ENCODE data around the gene C10orf105.
A peak's percentile ranks its signal among the peaks of the same experiment; 100 is the strongest.

C10orf105 gene

DNA sequence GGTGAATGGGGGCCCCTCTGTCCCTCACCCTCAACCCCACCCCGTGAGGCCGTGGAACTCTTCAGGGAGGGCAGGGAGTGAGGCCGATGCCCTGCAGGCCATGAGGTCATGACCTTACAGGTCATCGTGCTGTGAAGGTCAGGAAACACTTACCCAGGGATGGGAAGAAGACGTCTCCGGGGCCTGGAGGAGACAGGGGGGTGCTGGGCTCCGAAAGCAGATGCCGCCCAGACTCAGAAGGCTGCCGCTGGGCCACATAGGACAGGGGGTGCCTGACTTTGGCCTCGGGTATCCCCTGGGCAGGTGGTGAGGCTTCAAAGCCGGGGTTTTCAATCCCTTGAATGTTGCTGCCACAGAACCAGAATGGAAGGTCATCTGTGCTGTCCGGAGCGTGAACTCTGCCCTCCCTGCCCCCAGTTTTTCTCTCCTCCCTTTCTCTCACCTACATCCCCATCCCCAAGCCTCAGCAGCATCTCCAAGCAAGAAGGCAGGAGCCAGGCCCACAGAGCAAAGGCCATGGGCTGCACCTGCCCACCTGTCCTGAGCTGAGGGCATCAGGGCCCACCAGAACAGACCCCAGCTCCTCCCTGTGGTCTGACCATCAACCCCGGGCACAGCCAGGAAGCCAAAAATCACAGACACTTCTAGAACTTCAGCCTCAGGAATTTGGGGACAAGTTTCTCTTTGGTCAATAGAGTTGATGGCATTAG lies 32.1 kb upstream of the C10orf105 start:
- no peak for DNase-seq

GRCh38 chr10:71750986-71751385 lies 31.4 kb upstream of the C10orf105 start:
- DNase-seq: no peak

DNA sequence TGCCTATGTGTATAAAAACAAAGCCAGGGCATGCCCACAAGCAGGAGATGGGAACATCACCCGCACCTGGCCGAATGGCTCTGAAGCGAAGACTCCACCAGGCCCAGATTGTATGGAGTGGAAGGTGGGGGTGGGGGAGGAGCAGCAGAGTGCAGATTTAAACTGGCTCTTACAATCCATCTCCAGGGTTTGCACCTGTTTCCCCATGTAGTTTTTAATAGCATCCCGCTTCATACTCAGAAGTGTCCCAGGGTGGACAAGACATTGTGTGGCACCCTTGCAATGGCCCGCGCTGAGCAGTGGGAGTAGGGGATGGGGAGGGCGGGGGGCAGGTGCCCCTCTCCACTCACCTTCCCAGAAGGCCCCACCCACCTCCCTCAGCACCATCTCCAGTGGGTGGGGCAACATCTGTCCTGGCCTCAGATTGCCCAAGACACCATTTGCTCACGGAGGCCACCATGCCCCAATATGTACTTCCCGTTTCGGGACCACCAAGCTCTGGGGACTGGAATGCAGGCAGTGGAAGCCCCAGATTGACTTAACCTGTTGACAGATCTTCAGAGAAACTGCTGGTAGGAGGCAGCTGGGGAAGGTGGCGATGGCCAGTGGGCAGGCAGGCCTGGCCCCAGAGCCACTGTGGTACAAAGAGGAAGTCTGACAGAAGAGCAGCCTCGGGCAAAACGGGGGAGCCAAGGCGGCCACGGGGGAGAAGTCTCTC lies 30.7 kb upstream of the C10orf105 start:
- no peak for DNase-seq

GRCh38 chr10:71749396-71749795 lies 29.8 kb upstream of the C10orf105 start:
- no peak for DNase-seq

GRCh38 chr10:71748671-71749191 lies 29.2 kb upstream of the C10orf105 start:
- no peak for DNase-seq

- no peak for DNase-seq
Observed at GRCh38 chr10:71747551-71748523, 28.3 kb upstream of the C10orf105 start.

- DNase-seq: no peak
Observed at GRCh38 chr10:71747039-71747531, 27.5 kb upstream of the C10orf105 start.

GRCh38 chr10:71746344-71747037 lies 26.9 kb upstream of the C10orf105 start:
- no peak for DNase-seq

- DNase-seq: no peak
Observed at GRCh38 chr10:71745664-71746250, 26.2 kb upstream of the C10orf105 start.

DNA sequence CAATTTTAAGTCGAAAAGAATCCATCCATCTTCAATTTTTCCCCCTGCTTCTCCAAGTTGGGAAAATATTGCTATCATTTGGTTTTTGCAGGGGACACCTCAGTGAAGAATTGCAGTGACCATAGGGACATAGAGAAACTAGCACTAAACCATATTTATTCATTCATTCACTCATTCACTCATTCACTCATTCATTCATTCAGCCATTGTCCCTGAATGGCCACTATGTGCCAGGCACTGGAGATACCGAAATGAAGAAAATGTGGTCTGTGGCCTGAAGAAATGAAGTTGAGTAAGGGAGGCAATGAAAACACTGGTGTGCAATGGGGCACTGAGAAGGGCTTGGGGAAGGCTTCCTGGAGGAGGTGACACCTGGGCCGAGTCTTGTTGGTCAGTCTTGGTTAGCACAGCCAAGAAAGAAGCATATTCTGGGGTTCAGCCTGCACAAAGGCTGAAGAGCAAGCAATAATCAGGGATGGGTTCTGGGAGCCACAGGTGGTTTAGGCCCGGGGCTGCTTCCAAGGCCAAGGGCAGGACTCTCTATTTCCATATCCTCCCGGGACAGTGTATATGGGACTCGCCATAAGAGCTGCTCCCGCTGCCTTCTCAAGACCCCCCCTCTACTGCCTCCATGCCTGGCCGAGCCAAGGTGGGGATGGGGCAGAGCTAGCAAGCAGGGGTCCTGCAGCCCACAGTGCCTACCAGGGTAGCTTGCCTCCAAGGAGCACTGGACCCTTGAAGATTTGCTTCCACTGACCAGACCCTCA lies 25.5 kb upstream of the C10orf105 start:
- DNase-seq: no peak

DNA sequence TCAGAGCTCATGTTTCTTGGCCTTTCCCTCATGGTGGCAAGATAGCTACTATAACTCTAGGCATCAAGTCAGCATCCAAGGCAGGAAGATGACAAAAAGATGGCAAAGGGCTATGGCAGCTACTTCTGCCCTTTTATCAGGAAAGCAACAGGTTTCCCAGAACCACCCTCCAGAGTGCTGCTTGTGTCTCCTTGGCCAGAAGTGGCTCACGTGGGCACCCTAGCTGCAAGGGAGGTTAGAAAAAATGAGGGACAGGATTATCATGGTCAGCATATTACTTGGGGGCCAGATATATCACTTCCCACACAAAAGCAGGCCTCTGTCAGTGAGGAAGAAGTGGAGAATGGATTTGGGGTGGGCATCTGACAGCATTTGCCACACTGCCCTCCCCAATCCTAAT lies 24.3 kb upstream of the C10orf105 start:
- DNase-seq: no peak

DNA sequence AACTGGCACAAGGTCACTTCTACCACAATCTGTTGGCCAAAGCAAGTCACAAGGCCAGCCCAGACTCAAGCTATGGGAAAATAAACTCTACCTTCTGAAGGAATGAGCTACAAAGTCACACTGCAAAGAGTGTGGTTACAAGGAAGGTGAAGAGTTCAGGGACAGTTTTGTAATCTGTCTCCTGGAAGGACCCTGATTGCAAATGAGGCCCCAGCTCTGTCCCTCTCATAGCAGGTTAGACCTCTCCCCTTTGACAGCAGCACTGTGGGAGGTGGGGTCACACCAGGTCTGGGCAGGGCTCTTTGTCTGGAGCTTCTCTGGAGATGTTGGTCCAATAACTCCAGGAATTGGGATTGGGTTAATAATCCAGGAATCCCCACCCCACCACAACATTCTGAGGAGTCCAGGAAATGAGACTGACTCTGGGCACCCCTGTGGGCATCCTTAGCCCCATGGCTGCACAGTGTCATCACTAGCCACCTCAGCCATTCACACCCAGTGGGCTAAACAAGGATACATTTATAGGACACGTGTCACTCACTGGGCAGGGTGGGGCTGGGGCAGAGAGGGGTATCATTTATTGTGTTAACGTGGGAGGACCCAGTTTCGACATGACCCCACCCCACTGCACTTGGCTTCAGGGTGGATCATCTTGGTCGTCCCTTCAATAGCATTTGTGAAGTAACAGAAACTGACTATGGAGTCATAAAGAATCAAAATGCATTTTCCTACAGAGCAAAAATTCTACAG lies 23.7 kb upstream of the C10orf105 start:
- no peak for DNase-seq

- no peak for DNase-seq
Observed at GRCh38 chr10:71742301-71743088, 22.9 kb upstream of the C10orf105 start.

DNA sequence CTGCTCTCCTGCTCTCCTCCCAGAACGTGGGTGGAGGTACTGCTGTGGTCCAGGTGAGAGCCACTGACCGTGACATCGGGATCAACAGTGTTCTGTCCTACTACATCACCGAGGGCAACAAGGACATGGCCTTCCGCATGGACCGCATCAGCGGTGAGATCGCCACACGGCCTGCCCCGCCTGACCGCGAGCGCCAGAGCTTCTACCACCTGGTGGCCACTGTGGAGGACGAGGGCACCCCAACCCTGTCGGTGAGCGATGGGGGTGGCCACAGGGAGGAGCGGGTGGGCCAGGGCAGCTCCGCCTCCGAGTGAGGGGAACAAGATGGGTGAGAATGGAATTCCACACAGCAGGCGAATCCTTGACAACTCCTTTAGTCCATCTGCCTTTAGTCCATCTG lies 22.1 kb upstream of the C10orf105 start:
- no peak for DNase-seq

GRCh38 chr10:71741029-71741428 lies 21.5 kb upstream of the C10orf105 start:
- no peak for DNase-seq

DNA sequence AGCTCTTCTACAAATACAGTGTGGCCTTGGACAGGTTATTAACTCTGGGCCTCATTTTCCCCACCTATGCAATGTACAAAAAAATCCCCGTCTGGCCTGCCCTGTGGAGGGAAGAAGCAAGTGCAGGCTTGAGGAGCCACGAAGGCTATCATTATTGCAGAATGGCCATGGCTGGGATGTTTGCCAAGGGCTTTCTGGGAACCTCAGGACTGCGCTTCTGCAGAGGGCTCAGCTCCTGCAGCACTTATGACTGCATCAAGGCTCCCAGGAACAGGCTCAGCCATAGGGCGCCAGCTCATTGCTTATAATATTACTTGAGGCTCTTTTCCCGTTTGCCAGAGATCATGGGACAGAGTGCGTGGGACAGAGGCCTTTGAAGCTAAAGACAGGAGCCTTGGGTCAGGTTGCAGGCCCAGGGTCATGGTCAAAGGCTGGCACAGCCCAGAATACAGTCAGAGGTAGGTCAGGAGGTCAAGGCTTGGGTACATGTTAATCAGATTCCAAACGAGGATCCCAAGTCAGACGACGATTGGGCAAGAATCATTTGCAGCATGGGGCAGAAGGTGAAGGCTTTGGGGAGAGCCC lies 20.6 kb upstream of the C10orf105 start:
- peak; percentile 57 for DNase-seq

GRCh38 chr10:71739358-71739900 lies 19.9 kb upstream of the C10orf105 start:
- no peak for DNase-seq

GRCh38 chr10:71737834-71738197 lies 18.2 kb upstream of the C10orf105 start:
- no peak for DNase-seq
